ENCODE data around the gene PACRG.

The PACRG gene

GRCh38 chr6:162943369-162943768, 215.6 kb downstream of the PACRG start:
- H3K27ac ChIP-seq: no peak overlapping the region
- CTCF ChIA-PET: interaction anchor here (0.5 kb wide), 1 partner anchor 117 kb away, joined by 4 read pairs; no protein-coding TSS in a partner anchor
- DNase-seq (ENCODE audit: low spot score): no peak
- no peak for TF ChIP-seq CTCF (conservative IDR thresholded peaks at IDR 0.05; ENCODE audit: low read depth)
- POLR2A ChIA-PET (ENCODE audit: low non-redundant PET): no interaction called here

GRCh38 chr6:162951164-162951743, 223.5 kb downstream of the PACRG start:
- no peak overlapping the region for H3K27ac ChIP-seq
- ChIA-PET POLR2A (ENCODE audit: low non-redundant PET) (no interaction called here), CTCF (no interaction called here)

GRCh38 chr6:162952423-162952822, 224.6 kb downstream of the PACRG start:
- TF ChIP-seq CTCF (conservative IDR thresholded peaks at IDR 0.05; ENCODE audit: low read depth): no peak
- ChIA-PET POLR2A (ENCODE audit: low non-redundant PET) (no interaction called here), CTCF (no interaction called here)
- no peak overlapping the region for H3K27ac ChIP-seq
- no peak for DNase-seq (ENCODE audit: low spot score)

More at GRCh38 chr6:162951164-162951743, 223.5 kb downstream of the PACRG start:
- DNase-seq (ENCODE audit: low spot score): no peak
- TF ChIP-seq CTCF (conservative IDR thresholded peaks at IDR 0.05; ENCODE audit: low read depth): no peak

- H3K27ac ChIP-seq: no peak overlapping the region
- no peak for DNase-seq (ENCODE audit: low spot score)
- ChIA-PET CTCF (no interaction called here), POLR2A (ENCODE audit: low non-redundant PET) (no interaction called here)
- no peak for TF ChIP-seq CTCF (conservative IDR thresholded peaks at IDR 0.05; ENCODE audit: low read depth)
Observed at GRCh38 chr6:162957062-162957461, 229.3 kb downstream of the PACRG start.

GRCh38 chr6:162960679-162961457, 233.1 kb downstream of the PACRG start:
- H3K27ac ChIP-seq: no peak overlapping the region
- no peak for DNase-seq (ENCODE audit: low spot score)
- POLR2A ChIA-PET (ENCODE audit: low non-redundant PET): no interaction called here
- TF ChIP-seq CTCF (conservative IDR thresholded peaks at IDR 0.05; ENCODE audit: low read depth): no peak
- CTCF ChIA-PET: interaction anchor here (0.5 kb wide), 1 partner anchor 725 kb away, joined by 3 read pairs; no protein-coding TSS in a partner anchor

GRCh38 chr6:162962093-162962492, 234.3 kb downstream of the PACRG start:
- POLR2A ChIA-PET (ENCODE audit: low non-redundant PET): no interaction called here
- CTCF ChIA-PET: no interaction called here
- no peak for DNase-seq (ENCODE audit: low spot score)
- no peak for TF ChIP-seq CTCF (conservative IDR thresholded peaks at IDR 0.05; ENCODE audit: low read depth)
- H3K27ac ChIP-seq: no peak overlapping the region

Measured in RWPE1 (cell line).